GM13976 (cell line): ENCODE measurements around the gene NTN5.

Experiments
- DNase-seq: peaks from one replicate; pipeline ENCODE4 v3.0.0; 2012; ENCODE audit warnings: low spot score
- in situ Hi-C: fragments of 300-500 bp; cut with MboI; formaldehyde crosslinking; loops from one replicate; pipeline ENCODE4 v1.12.0; 2022; ENCODE audit warnings: low sequenced_read_pairs, mixed read lengths, inconsistent platforms; ENCODE audit not compliant: unreplicated experiment
- TF ChIP-seq, protein P1 (sequence below): IDR thresholded peaks from 2 replicates; pipeline ENCODE4 v1.5.1; 2012; ENCODE audit warnings: borderline replicate concordance, mild to moderate bottlenecking; ENCODE audit not compliant: insufficient read depth; ENCODE audit errors: extremely low read depth, missing control alignments, control extremely low read depth

The NTN5 gene

DNA sequence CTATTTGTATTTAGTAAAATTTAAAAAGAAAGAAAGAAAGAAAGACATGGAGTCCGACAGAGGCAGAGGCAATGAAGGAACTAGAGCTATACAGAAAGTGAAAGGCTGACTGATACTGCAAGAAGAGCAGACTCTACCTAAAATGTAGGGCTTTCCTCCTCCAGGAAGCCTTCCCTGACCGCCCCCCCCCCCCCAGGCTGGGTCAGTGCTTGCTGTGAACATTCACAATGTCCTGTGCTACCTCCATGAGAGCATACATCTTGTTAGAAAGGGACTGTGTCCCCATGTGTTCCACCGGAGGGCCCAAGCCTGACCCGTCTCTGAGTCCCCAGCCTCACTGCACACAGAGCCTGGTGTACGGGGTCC lies 21.2 kb downstream of the NTN5 start:
- TF ChIP-seq, protein P1, sequence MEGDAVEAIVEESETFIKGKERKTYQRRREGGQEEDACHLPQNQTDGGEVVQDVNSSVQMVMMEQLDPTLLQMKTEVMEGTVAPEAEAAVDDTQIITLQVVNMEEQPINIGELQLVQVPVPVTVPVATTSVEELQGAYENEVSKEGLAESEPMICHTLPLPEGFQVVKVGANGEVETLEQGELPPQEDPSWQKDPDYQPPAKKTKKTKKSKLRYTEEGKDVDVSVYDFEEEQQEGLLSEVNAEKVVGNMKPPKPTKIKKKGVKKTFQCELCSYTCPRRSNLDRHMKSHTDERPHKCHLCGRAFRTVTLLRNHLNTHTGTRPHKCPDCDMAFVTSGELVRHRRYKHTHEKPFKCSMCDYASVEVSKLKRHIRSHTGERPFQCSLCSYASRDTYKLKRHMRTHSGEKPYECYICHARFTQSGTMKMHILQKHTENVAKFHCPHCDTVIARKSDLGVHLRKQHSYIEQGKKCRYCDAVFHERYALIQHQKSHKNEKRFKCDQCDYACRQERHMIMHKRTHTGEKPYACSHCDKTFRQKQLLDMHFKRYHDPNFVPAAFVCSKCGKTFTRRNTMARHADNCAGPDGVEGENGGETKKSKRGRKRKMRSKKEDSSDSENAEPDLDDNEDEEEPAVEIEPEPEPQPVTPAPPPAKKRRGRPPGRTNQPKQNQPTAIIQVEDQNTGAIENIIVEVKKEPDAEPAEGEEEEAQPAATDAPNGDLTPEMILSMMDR: no peak
- in situ Hi-C loops: no loop called here
- no peak for DNase-seq

DNA sequence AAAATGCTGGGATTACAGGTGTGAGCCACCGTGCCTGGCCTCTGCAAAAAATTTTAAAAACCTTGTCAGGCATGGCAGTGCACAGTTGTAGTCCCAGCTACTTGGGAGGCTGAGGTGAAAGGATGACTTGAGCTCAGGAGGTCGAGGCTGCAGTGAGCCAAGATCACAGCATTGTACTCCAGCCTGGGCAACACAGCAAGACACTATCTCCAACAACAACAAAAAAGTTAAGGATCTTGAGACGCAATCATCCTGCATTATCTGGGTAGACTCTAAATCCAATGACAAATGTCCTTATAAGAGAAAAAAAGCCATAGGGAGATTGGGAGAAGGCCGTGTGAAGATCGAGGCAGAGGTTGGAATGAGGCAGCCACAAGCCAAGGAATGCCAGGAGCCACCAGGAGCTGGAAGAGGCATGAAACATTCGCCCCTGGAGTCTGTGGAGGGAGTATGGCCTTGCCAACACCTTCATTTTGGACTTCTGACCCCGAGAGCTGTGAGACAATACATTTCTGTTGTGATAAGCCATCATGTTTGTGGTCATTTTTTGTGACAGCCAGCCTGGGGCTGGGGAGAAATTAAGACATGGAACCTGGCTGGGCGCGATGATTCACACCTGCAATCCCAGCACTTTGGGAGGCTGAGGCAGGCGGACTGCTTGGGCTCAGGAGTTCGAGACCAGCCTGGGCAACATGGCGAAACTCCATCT lies 21.7 kb downstream of the NTN5 start:
- no peak for DNase-seq
- in situ Hi-C loops: no loop called here
- TF ChIP-seq, protein P1: no peak

DNA sequence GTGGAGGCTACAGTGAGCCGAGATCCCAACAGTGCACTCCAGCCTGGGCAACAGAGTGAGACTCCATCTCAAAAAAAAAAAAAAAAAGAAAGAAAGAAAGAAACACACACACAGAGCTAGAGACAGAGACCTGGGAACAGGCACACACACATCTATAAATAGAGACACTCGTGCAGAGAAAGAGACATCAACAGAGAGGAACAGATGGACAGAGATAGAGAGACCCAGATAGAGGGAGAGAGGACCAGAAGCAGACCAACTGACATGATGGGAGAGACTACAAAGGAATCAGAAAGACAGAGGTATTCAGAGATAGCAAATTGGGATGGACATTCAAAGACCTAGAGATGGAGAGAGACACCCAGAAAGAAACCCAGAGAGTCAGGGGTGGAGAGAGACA lies 24.7 kb downstream of the NTN5 start:
- in situ Hi-C loops: no loop called here
- TF ChIP-seq, protein P1: no peak
- no peak for DNase-seq

DNA sequence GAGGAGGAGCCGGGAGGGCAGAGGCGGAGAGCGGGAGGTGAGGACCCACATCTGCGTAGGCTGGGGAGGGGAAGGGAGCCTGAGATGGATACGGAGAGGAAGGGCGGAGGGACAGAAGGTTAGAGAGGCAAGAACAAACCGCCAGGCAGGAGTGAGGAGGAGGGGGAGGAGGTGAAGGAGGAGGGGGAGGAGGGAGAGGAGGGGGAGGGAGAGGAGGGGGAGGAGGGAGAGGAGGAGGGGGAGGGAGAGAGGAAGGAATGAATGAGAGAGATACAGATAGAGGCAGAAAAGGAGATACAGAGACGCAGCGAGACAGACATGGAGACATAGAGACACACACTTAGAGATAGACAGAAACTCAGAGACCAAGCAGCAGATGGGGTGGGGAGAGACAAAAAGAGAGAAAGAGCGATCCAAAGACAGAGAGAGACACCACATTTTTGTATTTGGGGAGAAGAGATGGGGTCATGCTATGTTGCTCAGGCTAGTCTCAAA lies 26.0 kb downstream of the NTN5 start:
- TF ChIP-seq, protein P1: no peak
- in situ Hi-C loops: no loop called here
- DNase-seq: no peak

DNA sequence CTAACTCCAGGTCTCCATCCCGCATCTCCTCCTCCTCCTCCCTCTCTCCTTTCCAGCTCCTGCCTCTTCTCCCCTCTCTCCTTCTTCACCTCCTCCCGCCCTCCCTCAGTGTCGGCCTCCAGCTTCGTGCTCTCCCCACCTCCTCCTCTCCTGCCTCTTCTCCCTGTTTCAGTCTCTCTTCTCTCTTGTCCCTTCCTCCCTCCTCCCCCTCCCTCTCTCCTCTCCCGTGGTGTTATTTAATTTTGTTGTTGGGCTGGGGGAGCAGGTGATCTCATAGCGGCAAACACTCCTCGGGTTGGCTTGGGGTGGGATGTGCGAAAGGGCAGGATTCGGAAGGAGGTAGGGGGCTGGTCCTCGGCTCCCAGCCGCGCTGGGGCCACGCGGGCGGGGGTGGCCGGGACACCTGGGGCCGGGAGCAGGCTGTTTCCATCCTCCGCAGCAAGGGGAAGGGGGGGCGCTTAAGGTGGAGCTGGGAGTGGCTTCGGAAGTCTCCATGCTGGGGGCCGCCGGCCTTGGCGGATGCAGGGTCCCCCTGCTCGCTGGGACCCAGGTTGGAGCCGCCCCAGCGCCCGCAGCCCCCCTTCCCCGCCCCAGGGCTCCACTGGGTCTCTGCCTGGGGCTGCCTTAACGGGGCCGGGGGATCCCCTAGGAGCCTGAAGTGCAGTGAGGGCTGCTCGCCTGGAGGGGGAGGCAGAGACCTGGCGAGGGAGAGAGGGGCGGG lies 26.7 kb downstream of the NTN5 start, which contains the start of gene CA11:
Gene CA11, minus strand, starts transcription at position 187 of the 721 bp plus-strand sequence. CDS start 555 bp downstream, outside the sequence.
- in situ Hi-C loops: no loop called here
- TF ChIP-seq, protein P1: peak; percentile 93
- DNase-seq: peak; percentile 94

DNA sequence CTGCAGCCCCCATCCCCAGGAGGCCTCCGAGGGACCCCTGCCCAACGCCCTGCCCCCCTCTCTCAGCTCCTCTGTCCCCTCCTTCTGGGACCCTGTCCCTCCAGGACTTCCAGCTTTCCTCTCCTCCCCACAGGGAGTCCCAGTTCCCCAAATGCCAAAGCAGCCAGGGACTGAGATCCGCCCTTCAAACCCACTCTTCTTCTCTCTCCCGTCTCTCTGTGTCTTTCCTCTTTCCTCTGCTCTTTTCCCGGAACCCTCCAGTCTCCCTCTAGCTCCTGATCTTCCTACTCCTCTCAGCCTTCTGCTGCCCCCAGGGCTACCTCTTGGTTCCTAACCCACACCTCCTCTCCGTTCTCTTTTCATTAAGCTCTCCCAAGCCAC lies 27.2 kb downstream of the NTN5 start:
- TF ChIP-seq, protein P1: no peak
- in situ Hi-C loops: no loop called here
- no peak for DNase-seq
